Measurements from ENCODE around the gene DYNC1LI2. TPM values are rescaled to one million over a fixed set of nuclear protein-coding genes. Genes with fewer than 3 reads are reported as not detected.

Gene DYNC1LI2
- total RNA-seq, 1 experiment from 2014 or later = 97.7 TPM

DNA sequence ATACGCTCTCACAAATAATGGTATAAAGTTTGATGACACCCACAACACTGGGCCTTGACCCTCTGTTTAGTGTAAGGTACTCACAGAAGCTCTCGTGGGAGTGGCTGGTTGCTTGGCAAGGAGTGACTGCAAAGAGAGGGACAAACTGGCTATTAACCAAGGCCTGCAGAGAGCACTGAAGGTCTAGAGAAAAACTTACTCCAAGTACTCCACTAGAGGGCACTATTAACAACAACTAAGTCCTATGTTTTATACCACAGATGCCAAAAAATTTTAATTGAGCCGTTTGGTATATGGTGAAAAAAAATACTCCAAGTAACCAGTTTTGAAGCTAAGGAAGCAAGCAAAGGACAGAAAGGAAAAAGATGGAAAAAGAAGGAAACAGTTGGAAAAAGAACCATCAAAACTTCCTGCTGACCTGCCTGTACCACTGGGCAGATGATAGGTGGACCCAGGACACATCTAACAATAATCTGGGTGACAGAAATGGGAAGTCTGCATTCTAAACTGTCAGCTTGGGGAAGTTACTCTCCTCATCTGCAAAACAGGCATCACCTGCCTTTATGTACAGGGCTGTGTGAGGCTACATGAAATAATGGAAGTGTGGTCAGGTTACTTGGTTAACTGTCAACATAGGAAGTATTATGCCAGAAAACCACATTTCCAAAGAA, 23.2 kb downstream of the DYNC1LI2 start:
- ChIA-PET CTCF (interaction anchor here (0.5 to 7.7 kb wide), 57 partner anchors 9 to 1814 kb away, joined by 3 to 68 read pairs (median 4); partner anchors contain the start of genes CMTM4 and DYNC1LI2), POLR2A (interaction anchor here (0.8 to 1.8 kb wide), 5 partner anchors 13 to 166 kb away, joined by 3 to 6 read pairs (median 3); partner anchors contain the start of genes CMTM4 and DYNC1LI2)
- peak; percentile 63 for DNase-seq (ENCODE audit: unreplicated experiment)

DNA sequence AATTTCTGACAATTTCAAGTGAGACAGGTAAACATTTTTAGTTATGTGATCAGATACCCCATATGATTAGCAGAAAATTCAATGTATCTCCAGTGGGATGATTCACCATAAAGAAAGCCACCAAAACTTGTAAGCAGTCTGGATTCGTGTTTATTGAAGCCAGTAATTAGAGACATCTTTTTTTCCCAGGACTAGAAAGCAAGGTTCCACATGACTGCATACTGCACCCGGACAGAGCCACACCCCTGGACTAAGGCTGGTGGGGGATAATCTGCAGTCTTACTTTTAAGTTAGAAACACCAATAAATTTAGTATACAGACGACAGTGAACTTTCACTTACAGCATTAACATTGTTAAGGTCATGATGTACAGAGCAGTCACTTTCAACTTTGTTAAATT, 30.6 kb downstream of the DYNC1LI2 start:
- no peak overlapping the region for H3K4me3 Mint-ChIP-seq (ENCODE audit: unreplicated experiment)
- intact Hi-C loops (cut with micrococcal nuclease) = no loop called here
- ChIA-PET CTCF (interaction anchor here (1.4 to 2.5 kb wide), 2 partner anchors 20 to 59 kb away, joined by 4 to 11 read pairs; no protein-coding TSS in a partner anchor), POLR2A (no interaction called here)
- no peaks in the 10 kb centered on the region for H3K4me1 Mint-ChIP-seq (ENCODE audit: insufficient read depth, unreplicated experiment)
- no peak for DNase-seq (ENCODE audit: unreplicated experiment)
- peaks cover 52% of the 10 kb centered on the region for H3K36me3 Mint-ChIP-seq (ENCODE audit: insufficient read depth, unreplicated experiment)
- no TSS peak for BruUV-seq (replicated peaks)
- H3K27me3 Mint-ChIP-seq (ENCODE audit: insufficient read depth, unreplicated experiment) = no peaks in the 10 kb centered on the region
- no peaks in the 10 kb centered on the region for H3K9me3 Mint-ChIP-seq (ENCODE audit: unreplicated experiment)
- peak overlapping the region; percentile 23 for H3K27ac Mint-ChIP-seq (ENCODE audit: low read depth, unreplicated experiment)
- TF ChIP-seq, protein P1, sequence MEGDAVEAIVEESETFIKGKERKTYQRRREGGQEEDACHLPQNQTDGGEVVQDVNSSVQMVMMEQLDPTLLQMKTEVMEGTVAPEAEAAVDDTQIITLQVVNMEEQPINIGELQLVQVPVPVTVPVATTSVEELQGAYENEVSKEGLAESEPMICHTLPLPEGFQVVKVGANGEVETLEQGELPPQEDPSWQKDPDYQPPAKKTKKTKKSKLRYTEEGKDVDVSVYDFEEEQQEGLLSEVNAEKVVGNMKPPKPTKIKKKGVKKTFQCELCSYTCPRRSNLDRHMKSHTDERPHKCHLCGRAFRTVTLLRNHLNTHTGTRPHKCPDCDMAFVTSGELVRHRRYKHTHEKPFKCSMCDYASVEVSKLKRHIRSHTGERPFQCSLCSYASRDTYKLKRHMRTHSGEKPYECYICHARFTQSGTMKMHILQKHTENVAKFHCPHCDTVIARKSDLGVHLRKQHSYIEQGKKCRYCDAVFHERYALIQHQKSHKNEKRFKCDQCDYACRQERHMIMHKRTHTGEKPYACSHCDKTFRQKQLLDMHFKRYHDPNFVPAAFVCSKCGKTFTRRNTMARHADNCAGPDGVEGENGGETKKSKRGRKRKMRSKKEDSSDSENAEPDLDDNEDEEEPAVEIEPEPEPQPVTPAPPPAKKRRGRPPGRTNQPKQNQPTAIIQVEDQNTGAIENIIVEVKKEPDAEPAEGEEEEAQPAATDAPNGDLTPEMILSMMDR (IDR thresholded peaks at IDR 0.05; ENCODE audit: unreplicated experiment) = no peak

More for the DNA sequence above, 23.2 kb downstream of the DYNC1LI2 start:
- Mint-ChIP-seq H3K4me1 (ENCODE audit: insufficient read depth, unreplicated experiment) (peaks cover 7% of the 10 kb centered on the region), H3K9me3 (ENCODE audit: unreplicated experiment) (no peaks in the 10 kb centered on the region), H3K27ac (ENCODE audit: low read depth, unreplicated experiment) (no peak overlapping the region), H3K4me3 (ENCODE audit: unreplicated experiment) (no peak overlapping the region), H3K27me3 (ENCODE audit: insufficient read depth, unreplicated experiment) (no peaks in the 10 kb centered on the region), H3K36me3 (ENCODE audit: insufficient read depth, unreplicated experiment) (peaks cover 94% of the 10 kb centered on the region)
- intact Hi-C loops (cut with micrococcal nuclease) = loop anchor here (1.0 kb wide), 1 partner anchor 140 kb away; no protein-coding TSS in a partner anchor
- TF ChIP-seq, protein P1 (IDR thresholded peaks at IDR 0.05; ENCODE audit: unreplicated experiment) = peak; percentile 53
- BruUV-seq (replicated peaks) = no TSS peak

DNA sequence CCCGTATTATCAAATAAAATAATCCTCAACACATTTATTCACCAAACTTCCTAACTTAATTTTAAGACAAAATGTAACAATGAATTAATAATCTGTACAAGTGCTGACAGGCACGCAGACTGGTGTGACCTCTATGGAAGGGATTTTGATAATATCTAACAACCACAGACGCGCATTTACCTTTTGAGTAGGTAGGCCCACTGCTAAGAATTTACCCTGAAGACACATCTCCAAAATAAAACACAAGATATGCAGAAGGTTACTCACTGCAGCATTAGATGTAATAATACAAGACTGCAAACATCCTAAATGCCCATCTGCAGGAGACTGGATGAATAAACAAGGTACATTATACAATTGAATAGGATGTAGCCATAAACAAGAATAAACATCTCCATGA, 32.2 kb downstream of the DYNC1LI2 start:
- ChIA-PET POLR2A (no interaction called here), CTCF (interaction anchor here (1.3 kb wide), 1 partner anchor 148 kb away, joined by 3 read pairs; no protein-coding TSS in a partner anchor)
- intact Hi-C loops (cut with micrococcal nuclease) = no loop called here
- Mint-ChIP-seq H3K27ac (ENCODE audit: low read depth, unreplicated experiment) (no peak overlapping the region), H3K4me1 (ENCODE audit: insufficient read depth, unreplicated experiment) (peaks cover 10% of the 10 kb centered on the region), H3K4me3 (ENCODE audit: unreplicated experiment) (no peak overlapping the region), H3K27me3 (ENCODE audit: insufficient read depth, unreplicated experiment) (no peaks in the 10 kb centered on the region), H3K9me3 (ENCODE audit: unreplicated experiment) (no peaks in the 10 kb centered on the region), H3K36me3 (ENCODE audit: insufficient read depth, unreplicated experiment) (peaks cover 37% of the 10 kb centered on the region)
- DNase-seq (ENCODE audit: unreplicated experiment) = no peak
- TF ChIP-seq, protein P1 (IDR thresholded peaks at IDR 0.05; ENCODE audit: unreplicated experiment) = no peak
- BruUV-seq (replicated peaks) = no TSS peak

DNA sequence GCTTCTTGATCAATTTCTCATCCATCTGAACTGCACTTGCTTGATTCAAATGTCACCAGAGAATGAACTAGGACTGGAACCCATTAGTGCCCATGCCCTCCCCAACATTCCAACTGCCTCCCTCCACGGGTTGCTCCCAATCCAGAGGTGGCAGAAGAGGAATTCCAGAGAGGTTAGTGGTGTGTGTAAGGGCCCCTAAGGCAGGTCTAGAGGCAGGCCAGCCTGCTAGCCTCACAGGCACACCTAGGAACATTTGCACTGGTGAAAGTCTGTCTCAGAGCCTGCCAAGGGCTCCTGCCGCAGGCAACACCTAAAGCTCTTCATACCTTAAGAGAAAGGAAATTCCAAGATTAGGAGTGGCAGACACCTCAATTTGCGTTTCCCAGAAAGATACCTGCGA, 33.6 kb downstream of the DYNC1LI2 start:
- ChIA-PET CTCF (interaction anchor here (0.6 to 2.0 kb wide), 2 partner anchors 10 to 132 kb away, joined by 3 to 9 read pairs; no protein-coding TSS in a partner anchor), POLR2A (interaction anchor here (1.1 kb wide), 1 partner anchor 21 kb away, joined by 4 read pairs; the partner anchor contains the start of gene CMTM4)
- no peak overlapping the region for H3K4me3 Mint-ChIP-seq (ENCODE audit: unreplicated experiment)
- DNase-seq (ENCODE audit: unreplicated experiment) = no peak
- intact Hi-C loops (cut with micrococcal nuclease) = no loop called here
- TF ChIP-seq, protein P1 (IDR thresholded peaks at IDR 0.05; ENCODE audit: unreplicated experiment) = no peak
- peaks cover 10% of the 10 kb centered on the region for H3K4me1 Mint-ChIP-seq (ENCODE audit: insufficient read depth, unreplicated experiment)
- H3K9me3 Mint-ChIP-seq (ENCODE audit: unreplicated experiment) = peaks cover 2% of the 10 kb centered on the region
- H3K27ac Mint-ChIP-seq (ENCODE audit: low read depth, unreplicated experiment) = no peak overlapping the region
- H3K36me3 Mint-ChIP-seq (ENCODE audit: insufficient read depth, unreplicated experiment) = peaks cover 23% of the 10 kb centered on the region
- H3K27me3 Mint-ChIP-seq (ENCODE audit: insufficient read depth, unreplicated experiment) = no peaks in the 10 kb centered on the region
- no TSS peak for BruUV-seq (replicated peaks)
